MV-4-11 (cell line): ENCODE results near the gene WIPI1.
"Not testable (repeated sequence)": the region's sequence is repeated elsewhere in the genome, so short reads cannot be mapped to it uniquely, and the experiment has no call there.

Experiments used
- DNase-seq: peaks from one replicate; lab custom pipeline; 2025; lab: John Stamatoyannopoulos, UW

WIPI1 gene

DNA sequence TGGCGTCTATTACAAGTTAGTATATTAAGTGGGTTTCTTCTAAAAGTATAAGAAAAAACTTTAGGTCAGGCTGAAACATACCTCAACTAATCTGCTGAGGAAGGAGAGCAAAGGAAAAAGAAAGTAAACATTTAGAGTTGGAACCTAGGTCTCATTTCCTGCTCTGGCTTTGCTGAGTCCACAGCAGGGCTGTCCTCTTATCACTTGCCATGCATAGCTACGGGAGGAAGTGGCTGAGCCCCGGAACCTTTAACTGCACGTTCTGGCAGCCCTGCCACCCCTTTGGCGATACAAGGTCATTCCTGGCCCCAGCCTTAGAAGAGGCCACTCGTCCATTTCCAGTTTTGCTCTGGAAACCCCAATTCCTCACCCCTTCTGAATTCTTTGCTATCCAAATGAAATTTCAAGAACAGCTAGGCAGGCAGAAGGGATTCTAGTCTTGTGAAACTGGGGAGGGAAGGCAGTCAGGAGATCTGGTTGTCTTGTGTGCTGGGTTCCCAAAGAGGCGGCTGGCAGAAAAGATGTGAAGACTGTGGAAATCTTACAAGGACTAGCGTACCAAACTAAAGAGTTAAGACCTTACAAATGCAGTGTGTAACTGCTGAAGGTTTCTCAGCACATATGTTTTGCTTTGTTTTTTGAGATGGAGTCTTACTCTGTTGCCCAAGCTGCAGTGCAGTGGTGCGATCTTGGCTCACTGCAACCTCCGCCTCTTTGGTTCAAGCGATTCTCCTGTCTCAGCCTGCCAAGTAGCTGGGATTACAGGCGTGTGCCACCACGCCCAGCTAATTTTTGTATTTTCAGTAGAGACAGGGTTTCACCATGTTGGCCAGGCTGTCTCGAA is 19.1 kb downstream of the WIPI1 start:
- peak; percentile 56 for DNase-seq

DNA sequence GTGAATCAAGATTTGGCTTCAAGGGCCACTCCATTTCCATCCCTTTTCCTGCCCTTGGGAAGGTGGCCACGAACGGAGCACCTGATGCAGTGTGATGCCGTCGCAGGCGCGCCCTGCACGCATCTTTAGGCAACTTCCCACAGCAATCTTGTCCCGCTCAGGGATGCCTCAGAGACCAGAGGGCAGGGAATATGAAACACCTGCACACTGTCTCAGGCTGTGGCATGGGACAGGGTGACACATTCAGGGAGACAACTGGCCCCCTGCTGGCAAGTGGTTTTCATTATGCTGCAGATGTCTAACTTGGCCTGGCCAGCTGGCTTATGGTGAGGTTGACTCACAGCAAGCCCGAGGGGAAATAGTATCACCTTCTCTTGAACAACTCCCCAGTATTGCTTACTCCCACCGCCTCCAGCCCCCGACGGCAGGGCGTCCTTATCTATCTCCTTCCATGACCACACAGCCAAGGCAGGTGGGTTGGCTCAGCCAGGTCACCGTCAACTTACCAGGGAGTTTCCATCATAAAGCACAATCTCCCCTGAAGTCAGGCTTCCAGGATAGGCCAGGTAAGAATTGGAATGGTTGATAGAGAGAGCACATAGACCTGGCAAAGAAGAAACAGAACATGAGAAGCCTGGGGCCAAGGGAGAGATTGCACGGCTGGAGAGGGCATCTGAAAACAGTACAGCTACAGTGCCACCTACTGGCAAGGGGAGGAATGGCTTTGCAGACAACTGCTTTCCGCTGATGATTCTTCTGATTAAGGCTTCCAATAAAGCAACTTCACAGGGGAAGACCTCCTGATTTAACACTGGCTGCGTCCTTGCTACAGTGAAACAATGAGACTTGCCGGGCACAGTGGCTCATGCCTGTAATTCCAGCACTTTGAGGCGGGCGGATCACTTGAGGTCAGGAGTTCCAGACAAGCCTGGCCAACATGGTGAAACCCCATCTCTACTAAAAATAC is 21.1 kb downstream of the WIPI1 start:
- DNase-seq: peak; percentile 70

DNA sequence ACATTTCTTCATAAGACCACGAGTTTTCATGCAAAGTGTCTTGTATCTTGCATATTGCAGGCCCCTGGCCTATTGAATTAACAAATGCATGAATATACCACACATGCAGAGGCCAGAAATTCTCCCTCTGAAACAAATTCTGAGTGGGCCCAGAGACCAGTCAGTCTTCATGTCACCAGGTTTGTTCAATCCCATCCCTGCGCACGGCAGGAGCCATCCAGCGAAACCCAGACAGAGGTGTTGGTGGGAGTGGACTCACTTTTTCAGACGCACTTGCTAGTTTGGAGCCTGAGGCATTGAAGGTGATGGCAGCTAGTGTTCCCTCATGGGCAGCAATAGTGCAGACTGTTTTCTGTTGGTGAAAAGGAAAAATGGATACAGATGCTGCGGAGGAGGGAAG is 21.9 kb downstream of the WIPI1 start:
- no peak for DNase-seq

GRCh38 chr17:68433911-68434508 is 23.3 kb downstream of the WIPI1 start:
- no peak for DNase-seq

DNA sequence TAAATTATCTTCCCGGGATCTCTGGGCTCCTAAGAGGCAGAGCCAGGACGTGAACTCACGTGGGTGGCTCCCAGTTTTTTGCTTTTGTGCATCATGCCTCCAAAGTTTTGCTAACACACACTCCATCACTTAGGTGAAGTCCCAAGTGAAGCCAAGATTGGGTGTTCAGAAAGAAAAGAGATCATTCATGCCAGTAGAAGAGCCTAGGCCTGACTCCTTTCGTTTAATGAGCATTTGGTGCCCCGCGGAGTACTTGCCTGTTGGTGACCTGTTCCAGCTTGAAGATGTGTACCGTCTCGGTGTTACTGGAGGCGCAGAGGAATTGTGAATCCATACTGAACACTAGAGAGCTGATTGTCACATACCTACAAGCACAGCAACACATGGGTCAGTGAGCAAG is 24.1 kb downstream of the WIPI1 start:
- DNase-seq: no peak

DNA sequence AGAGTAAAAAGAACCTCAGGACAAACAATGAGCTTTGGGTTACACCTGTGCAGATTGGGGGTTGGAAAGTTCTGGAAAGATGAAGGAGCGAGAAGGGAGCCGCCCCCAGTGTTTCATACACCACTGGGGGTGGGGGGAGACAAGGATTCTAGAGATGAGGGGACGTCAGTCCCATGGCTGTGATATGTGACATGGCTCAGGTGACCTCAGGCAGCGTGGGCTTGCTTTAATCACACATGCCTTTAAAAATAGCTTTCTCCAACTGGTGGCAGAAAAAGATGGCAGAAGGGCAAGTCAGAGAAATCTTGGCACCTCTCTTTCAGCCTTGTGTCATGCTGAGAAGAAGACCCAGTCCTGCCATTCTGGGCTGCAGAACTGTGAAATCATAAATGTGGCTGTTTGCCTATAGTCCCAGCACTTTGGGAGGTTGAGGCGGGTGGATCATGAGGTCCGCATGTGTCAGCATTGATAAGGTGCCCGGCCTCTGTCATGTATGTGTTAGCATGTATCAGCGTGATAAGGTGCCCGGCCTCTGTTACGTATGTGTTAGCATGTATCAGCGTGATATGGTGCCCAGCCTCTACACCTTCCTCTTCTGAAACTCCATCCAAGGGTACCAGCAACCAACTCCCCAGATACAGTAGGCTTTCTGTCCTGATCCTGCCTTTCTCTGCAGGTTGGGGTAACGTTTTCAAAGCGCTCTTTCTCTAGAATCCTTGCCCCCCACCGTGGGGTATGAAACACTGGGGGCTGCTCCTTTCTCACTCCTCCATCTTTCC is 25.0 kb downstream of the WIPI1 start:
- DNase-seq: no peak

DNA sequence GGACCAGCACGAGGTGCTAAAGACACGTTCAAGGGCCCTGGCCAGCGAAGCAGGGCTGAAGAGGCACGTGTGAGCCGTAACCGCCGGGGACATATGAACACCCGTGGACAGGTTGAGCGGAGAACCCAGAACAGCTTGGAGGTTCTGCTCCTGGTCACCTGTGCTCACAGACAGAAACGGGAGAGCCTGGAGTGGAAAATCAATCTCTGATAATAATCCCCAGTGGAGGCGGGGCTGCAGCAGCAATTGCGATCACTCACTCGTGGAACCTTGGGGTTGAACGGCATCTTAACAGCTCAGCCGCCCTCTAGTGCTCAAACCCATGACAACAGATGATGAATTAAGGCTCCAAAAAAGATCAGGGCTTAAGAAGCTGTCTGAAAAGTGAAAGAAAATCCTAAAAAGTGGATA is 25.6 kb downstream of the WIPI1 start:
- peak; percentile 54 for DNase-seq

GRCh38 chr17:68431045-68431608 is 26.2 kb downstream of the WIPI1 start:
- no peak for DNase-seq

DNA sequence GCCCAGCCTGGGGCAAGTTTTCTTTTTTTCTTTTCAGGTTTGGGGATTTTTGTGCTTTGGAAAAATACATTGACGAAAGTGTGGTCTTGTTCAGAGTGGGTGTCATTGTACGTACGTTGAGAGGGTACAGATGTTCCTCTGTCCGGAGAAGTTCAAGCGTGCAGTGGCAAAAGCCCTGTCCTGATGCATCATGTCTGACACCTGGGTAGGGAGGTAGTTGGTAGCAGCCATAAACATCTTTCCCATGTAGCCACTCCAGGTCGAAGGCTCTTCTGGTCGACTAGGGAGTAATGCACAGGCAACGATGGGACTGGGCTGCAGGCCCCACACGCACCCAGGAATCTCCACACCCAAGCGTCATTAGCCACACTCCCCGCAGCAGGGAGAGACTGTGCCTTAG is 27.4 kb downstream of the WIPI1 start:
- no peak for DNase-seq

- no peak for DNase-seq
Measured at GRCh38 chr17:68428498-68429172, 28.7 kb downstream of the WIPI1 start.

DNA sequence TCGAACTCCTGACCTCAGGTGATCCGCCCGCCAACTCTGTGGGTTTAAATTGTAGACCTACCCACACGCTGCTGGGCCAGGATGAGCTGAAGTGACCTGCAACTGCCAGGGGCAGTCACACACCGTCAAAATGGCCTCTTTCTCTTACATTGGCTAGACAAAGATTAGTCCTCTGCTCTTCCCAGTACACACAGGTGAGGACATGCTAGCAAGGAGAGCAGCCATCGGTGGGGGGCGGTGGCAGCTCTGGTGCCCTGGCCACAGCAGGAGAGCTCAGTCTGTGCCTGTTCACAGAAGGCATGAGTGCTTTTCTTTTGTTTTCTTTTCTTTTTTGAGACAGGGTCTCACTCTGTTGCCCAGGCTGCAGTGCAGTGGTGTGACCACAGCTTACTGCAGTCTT is 29.7 kb downstream of the WIPI1 start:
- DNase-seq: no peak

DNA sequence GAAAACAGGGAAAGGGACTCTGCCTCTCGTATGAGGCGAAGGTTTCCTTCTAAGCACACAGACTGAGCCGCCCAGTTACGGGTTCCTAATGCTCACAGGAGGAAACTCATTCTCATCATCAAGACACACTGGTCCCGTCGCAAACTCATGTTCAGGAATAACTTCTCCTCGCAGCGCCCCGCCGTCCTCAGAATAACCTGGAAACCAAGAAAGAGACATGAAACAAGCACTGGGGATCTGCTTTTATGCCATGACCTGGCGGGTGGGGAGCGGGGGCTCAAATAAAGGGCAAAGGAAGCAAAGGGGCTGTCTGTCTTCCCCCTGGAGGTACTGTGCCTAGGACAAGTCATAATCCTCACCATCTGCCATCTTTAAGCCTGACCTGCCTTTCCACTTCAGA is 31.3 kb downstream of the WIPI1 start:
- no peak for DNase-seq

DNA sequence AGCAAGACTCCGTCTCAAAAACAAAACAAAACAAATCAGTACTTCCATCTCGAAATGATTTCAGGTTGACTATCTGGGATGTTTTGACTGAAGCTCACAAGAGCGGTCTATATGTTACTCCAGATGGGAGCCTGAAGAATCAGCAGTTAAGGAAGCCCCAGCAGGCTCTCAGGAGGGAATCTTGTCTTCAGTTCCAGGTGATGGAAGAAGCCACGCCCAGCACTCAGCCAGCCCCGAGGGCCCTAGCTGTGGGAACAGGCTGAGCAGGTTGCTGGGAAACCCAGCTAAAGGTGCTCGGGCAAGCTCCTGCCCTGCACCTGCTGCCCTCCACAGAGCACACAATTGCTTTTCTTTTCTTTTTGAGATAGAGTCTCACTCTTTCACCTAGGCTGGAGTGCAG is 32.4 kb downstream of the WIPI1 start:
- no peak for DNase-seq

- no peak for DNase-seq
Measured at GRCh38 chr17:68424203-68424602, 33.1 kb downstream of the WIPI1 start.

GRCh38 chr17:68423251-68423650 is 34.0 kb downstream of the WIPI1 start:
- no peak for DNase-seq

GRCh38 chr17:68422821-68423220 is 34.5 kb downstream of the WIPI1 start:
- DNase-seq: no peak

GRCh38 chr17:68421486-68421885 is 35.8 kb downstream of the WIPI1 start:
- DNase-seq: no peak

- no peak for DNase-seq
Measured at GRCh38 chr17:68420065-68420464, 37.2 kb downstream of the WIPI1 start.

GRCh38 chr17:68418876-68419275 is 38.4 kb downstream of the WIPI1 start:
- DNase-seq: no peak

DNA sequence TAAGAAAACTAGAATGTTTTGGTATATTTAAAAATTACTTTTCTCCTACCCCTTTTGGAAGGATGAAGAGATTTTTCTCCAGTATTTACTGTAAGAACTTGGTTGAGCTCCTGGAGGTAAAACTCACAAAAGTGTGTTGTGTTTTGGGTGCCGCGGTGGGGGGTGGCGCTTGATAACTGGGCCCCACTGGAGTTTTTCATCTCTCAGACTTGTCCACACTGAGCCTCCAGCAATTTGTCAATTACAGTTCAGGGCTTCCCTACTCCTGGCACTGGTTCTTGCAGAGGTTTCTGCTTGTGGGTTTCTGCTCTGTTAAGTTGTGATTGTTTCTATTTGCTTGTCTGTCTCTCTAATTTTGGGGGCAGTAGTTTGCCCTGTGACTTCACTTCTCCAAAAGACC is 40.0 kb downstream of the WIPI1 start:
- DNase-seq: no peak

DNA sequence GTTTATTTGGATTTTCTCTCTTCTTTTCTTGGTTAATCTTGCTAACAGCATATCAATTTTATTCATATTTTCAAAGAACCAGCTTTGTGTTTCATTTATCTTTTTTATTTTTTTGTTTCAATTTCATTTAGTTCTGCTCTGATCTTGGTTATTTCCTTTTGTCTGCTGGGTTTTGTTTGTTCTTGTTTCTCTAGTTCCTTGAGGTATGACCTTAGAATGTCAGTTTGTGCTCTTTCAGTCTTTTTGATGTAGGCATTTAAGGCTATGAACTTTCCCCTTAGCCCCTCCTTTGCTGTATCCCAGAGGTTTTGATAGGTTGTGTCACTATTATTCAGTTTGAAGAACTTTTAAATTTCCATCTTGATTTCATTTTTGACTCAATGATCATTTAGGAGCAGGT is 42.4 kb downstream of the WIPI1 start:
- DNase-seq: not testable (repeated sequence)
